ENCODE results near the gene UVRAG.

The UVRAG gene

GRCh38 chr11:76152741-76153570 is 337.9 kb downstream of the UVRAG start:
- no peaks in the 10 kb centered on the region for H3K9me2 ChIP-seq (replicated peaks; ENCODE audit: insufficient read depth, low read length)
- no peak overlapping the region for H3K27ac ChIP-seq (ENCODE audit: low read length)
- no peaks in the 10 kb centered on the region for H3K27me3 ChIP-seq (replicated peaks; ENCODE audit: insufficient read depth, low read length)
- no peaks in the 10 kb centered on the region for H3K36me3 ChIP-seq (replicated peaks; ENCODE audit: insufficient read depth, low read length)
- peak overlapping the region; percentile 88; the same call in 1 of the 2 replicates for H3K4me2 ChIP-seq (ENCODE audit: low read depth, low read length)
- H3K9me3 ChIP-seq (replicated peaks; ENCODE audit: insufficient read depth, low read length) = no peaks in the 10 kb centered on the region
- H3K4me1 ChIP-seq (ENCODE audit: low read length) = peaks cover 19% of the 10 kb centered on the region
- no peaks in the 10 kb centered on the region for H3F3A ChIP-seq (ENCODE audit: insufficient read depth, low read length)
- DNase-seq = no peak
- H4K20me1 ChIP-seq (ENCODE audit: insufficient read depth, low read length) = no peaks in the 10 kb centered on the region
- no peak for TF ChIP-seq CTCF (IDR thresholded peaks at IDR 0.05; ENCODE audit: low read length)
- TF ChIP-seq EZH2phosphoT487 (IDR thresholded peaks at IDR 0.05; ENCODE audit: low read length) = no peak
- no peak for TF ChIP-seq EZH2 (optimal IDR thresholded peaks at IDR 0.05; ENCODE audit: low read depth, low read length)
- H3K4me3 ChIP-seq (ENCODE audit: low read length) = peak overlapping the region; percentile 55
- H3K9ac ChIP-seq (ENCODE audit: low read length) = no peak overlapping the region
- no peaks in the 10 kb centered on the region for H3K79me2 ChIP-seq (ENCODE audit: low read length)
- H2AFZ ChIP-seq (ENCODE audit: low read length) = peak overlapping the region; percentile 93

DNA sequence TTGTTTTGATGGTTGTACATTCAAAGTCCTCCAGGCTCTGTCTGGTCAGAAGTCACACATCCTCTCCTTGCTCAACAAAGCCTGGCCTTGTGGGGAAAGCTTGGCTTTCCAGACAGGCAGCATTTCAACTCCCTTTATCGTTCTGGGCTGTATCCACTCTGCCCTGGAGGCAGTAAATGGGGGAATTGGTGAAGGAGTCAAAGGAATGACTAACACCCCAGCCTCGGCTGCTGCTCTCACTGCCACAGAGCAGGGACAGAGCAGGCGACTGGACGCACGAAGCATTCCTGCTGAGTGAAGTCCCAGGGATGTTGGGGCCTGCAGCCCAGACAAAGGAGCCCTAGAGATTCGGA is 338.5 kb downstream of the UVRAG start:
- no peaks in the 10 kb centered on the region for H3K9me3 ChIP-seq (replicated peaks; ENCODE audit: insufficient read depth, low read length)
- peaks cover 19% of the 10 kb centered on the region for H3K4me1 ChIP-seq (ENCODE audit: low read length)
- H3K27me3 ChIP-seq (replicated peaks; ENCODE audit: insufficient read depth, low read length) = no peaks in the 10 kb centered on the region
- H4K20me1 ChIP-seq (ENCODE audit: insufficient read depth, low read length) = no peaks in the 10 kb centered on the region
- H3K4me2 ChIP-seq (ENCODE audit: low read depth, low read length) = no peak overlapping the region
- H3K79me2 ChIP-seq (ENCODE audit: low read length) = no peaks in the 10 kb centered on the region
- H3K9me2 ChIP-seq (replicated peaks; ENCODE audit: insufficient read depth, low read length) = no peaks in the 10 kb centered on the region
- TF ChIP-seq EZH2 (optimal IDR thresholded peaks at IDR 0.05; ENCODE audit: low read depth, low read length) (no peak), CTCF (IDR thresholded peaks at IDR 0.05; ENCODE audit: low read length) (no peak), EZH2phosphoT487 (IDR thresholded peaks at IDR 0.05; ENCODE audit: low read length) (no peak)
- H3K36me3 ChIP-seq (replicated peaks; ENCODE audit: insufficient read depth, low read length) = no peaks in the 10 kb centered on the region
- DNase-seq = no peak
- no peak overlapping the region for H3K27ac ChIP-seq (ENCODE audit: low read length)
- no peak overlapping the region for H3K9ac ChIP-seq (ENCODE audit: low read length)
- no peak overlapping the region for H2AFZ ChIP-seq (ENCODE audit: low read length)
- no peak overlapping the region for H3K4me3 ChIP-seq (ENCODE audit: low read length)
- H3F3A ChIP-seq (ENCODE audit: insufficient read depth, low read length) = no peaks in the 10 kb centered on the region

- no peak overlapping the region for H2AFZ ChIP-seq (ENCODE audit: low read length)
- no peaks in the 10 kb centered on the region for H3K9me3 ChIP-seq (replicated peaks; ENCODE audit: insufficient read depth, low read length)
- TF ChIP-seq EZH2 (optimal IDR thresholded peaks at IDR 0.05; ENCODE audit: low read depth, low read length) = no peak
- TF ChIP-seq CTCF (IDR thresholded peaks at IDR 0.05; ENCODE audit: low read length) = no peak
- TF ChIP-seq EZH2phosphoT487 (IDR thresholded peaks at IDR 0.05; ENCODE audit: low read length) = no peak
- H3K27ac ChIP-seq (ENCODE audit: low read length) = no peak overlapping the region
- H3K9ac ChIP-seq (ENCODE audit: low read length) = no peak overlapping the region
- no peaks in the 10 kb centered on the region for H4K20me1 ChIP-seq (ENCODE audit: insufficient read depth, low read length)
- H3K79me2 ChIP-seq (ENCODE audit: low read length) = no peaks in the 10 kb centered on the region
- H3K27me3 ChIP-seq (replicated peaks; ENCODE audit: insufficient read depth, low read length) = no peaks in the 10 kb centered on the region
- no peaks in the 10 kb centered on the region for H3F3A ChIP-seq (ENCODE audit: insufficient read depth, low read length)
- H3K4me2 ChIP-seq (ENCODE audit: low read depth, low read length) = no peak overlapping the region
- no peak overlapping the region for H3K4me3 ChIP-seq (ENCODE audit: low read length)
- no peaks in the 10 kb centered on the region for H3K36me3 ChIP-seq (replicated peaks; ENCODE audit: insufficient read depth, low read length)
- H3K9me2 ChIP-seq (replicated peaks; ENCODE audit: insufficient read depth, low read length) = no peaks in the 10 kb centered on the region
- DNase-seq = no peak
- H3K4me1 ChIP-seq (ENCODE audit: low read length) = peaks cover 19% of the 10 kb centered on the region
Measured at GRCh38 chr11:76155500-76156227, 340.7 kb downstream of the UVRAG start.
